Activated B cell treated with CpG ODN at 0.5 μM for 24 hours (primary cell): ENCODE measurements around the gene THSD4. TPM values are rescaled to one million over a fixed set of nuclear protein-coding genes. Genes with fewer than 3 reads are reported as not detected.

ENCODE experiments used
- ATAC-seq: fragments of 200-7000 bp; cut with Tn5 transposase; one replicate; pipeline ENCODE4 v1.10.0; 2021; ENCODE audit warnings: low read depth, mild to moderate bottlenecking, moderate library complexity
- CTCF ChIA-PET: fragments of 350-600 bp; sonication (Branson Sonifier 250); formaldehyde crosslinking; loops from one replicate; lab custom pipeline; 2021; ENCODE audit warnings: antibody characterized with exemption; lab: Charles Lee
- POLR2A ChIA-PET: fragments of 350-600 bp; sonication (Branson Sonifier 250); formaldehyde crosslinking; loops from one replicate; lab custom pipeline; 2021; ENCODE audit warnings: antibody characterized with exemption; lab: Charles Lee
- DNase-seq: peaks from one replicate; pipeline ENCODE4 v3.0.0; 2022
- H3K27ac Mint-ChIP-seq: one replicate; pipeline ENCODE4 v1.8.0; 2020; ENCODE audit warnings: mixed read lengths
- H3K27me3 Mint-ChIP-seq: one replicate; pipeline ENCODE4 v1.8.0; 2021; ENCODE audit warnings: mixed read lengths
- H3K36me3 Mint-ChIP-seq: one replicate; pipeline ENCODE4 v1.8.0; 2021; ENCODE audit warnings: low read depth, mixed read lengths
- H3K4me1 Mint-ChIP-seq: one replicate; pipeline ENCODE4 v1.8.0; 2021; ENCODE audit warnings: mixed read lengths
- H3K4me3 Mint-ChIP-seq: one replicate; pipeline ENCODE4 v1.8.0; 2020; ENCODE audit warnings: mild to moderate bottlenecking, mixed read lengths
- H3K9me3 Mint-ChIP-seq: one replicate; pipeline ENCODE4 v1.8.0; 2020; ENCODE audit warnings: mixed read lengths
- CTCF ChIP-seq: fragments of 200-600 bp; IDR thresholded peaks from one replicate; pipeline ENCODE4 v1.8.0; 2022; ENCODE audit warnings: antibody characterized with exemption, mild to moderate bottlenecking
- intact Hi-C: fragments of 100-400 bp; cut with micrococcal nuclease; formaldehyde crosslinking; loops from one replicate; pipeline ENCODE4 v1.15.1; 2024
- total RNA-seq: library from RNA; stranded (reverse); gene quantifications from 2 replicates; pipeline ENCODE4 v1.2.3, GENCODE V29; 2022

Gene THSD4
- total RNA-seq, 1 donor from 2014 or later: not detected

- Mint-ChIP-seq H3K4me1 (no peaks in the 10 kb centered on the region), H3K27me3 (peaks cover under 1% of the 10 kb centered on the region), H3K36me3 (no peaks in the 10 kb centered on the region), H3K27ac (no peak overlapping the region), H3K9me3 (peaks cover 7% of the 10 kb centered on the region), H3K4me3 (no peak overlapping the region)
- ATAC-seq (no peak), DNase-seq (no peak)
- POLR2A ChIA-PET: no interaction called here
- intact Hi-C loops: no loop called here
- CTCF ChIA-PET: no interaction called here
- no peak for TF ChIP-seq CTCF
Observed at GRCh38 chr15:71643918-71644317, 528.6 kb downstream of the THSD4 start.

- TF ChIP-seq CTCF: no peak
- H3K27ac Mint-ChIP-seq: no peak overlapping the region
- no peaks in the 10 kb centered on the region for H3K4me1 Mint-ChIP-seq
- no peaks in the 10 kb centered on the region for H3K36me3 Mint-ChIP-seq
- ChIA-PET CTCF (no interaction called here), POLR2A (no interaction called here)
- DNase-seq (no peak), ATAC-seq (no peak)
- H3K9me3 Mint-ChIP-seq: peaks cover 7% of the 10 kb centered on the region
- no peak overlapping the region for H3K4me3 Mint-ChIP-seq
- no peaks in the 10 kb centered on the region for H3K27me3 Mint-ChIP-seq
- intact Hi-C loops: no loop called here
Observed at GRCh38 chr15:71646767-71647486, 531.7 kb downstream of the THSD4 start.

DNA sequence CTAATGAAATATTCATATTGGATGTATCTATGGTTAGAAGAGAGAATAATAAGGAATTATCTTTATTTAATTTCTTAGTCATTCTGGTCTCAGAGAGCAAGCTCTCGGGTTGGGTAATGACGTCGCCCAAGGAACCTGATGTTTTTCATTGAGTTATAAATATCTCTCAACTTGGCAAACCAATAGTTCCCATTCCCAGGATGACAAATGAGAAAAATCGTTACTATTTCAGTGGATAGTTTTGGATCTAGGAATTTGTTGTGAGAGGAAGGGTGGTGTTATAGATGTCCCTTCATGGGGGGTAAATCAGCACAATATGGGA lies 532.2 kb downstream of the THSD4 start:
- ATAC-seq (no peak), DNase-seq (no peak)
- intact Hi-C loops: no loop called here
- Mint-ChIP-seq H3K4me1 (no peaks in the 10 kb centered on the region), H3K27ac (no peak overlapping the region), H3K4me3 (no peak overlapping the region), H3K9me3 (peaks cover 7% of the 10 kb centered on the region), H3K27me3 (no peaks in the 10 kb centered on the region), H3K36me3 (no peaks in the 10 kb centered on the region)
- ChIA-PET POLR2A (no interaction called here), CTCF (no interaction called here)
- TF ChIP-seq CTCF: no peak

- intact Hi-C loops: no loop called here
- Mint-ChIP-seq H3K27ac (no peak overlapping the region), H3K36me3 (no peaks in the 10 kb centered on the region), H3K4me3 (no peak overlapping the region), H3K9me3 (peaks cover 7% of the 10 kb centered on the region), H3K4me1 (no peaks in the 10 kb centered on the region), H3K27me3 (no peaks in the 10 kb centered on the region)
- TF ChIP-seq CTCF: no peak
- ATAC-seq (no peak), DNase-seq (no peak)
- POLR2A ChIA-PET: no interaction called here
- CTCF ChIA-PET: interaction anchor here (0.7 kb wide), 1 partner anchor 625 kb away, joined by 3 read pairs; no protein-coding TSS in a partner anchor
Observed at GRCh38 chr15:71648095-71648494, 532.8 kb downstream of the THSD4 start.

GRCh38 chr15:71649894-71650293 lies 534.6 kb downstream of the THSD4 start:
- Mint-ChIP-seq H3K27ac (no peak overlapping the region), H3K4me3 (no peak overlapping the region), H3K27me3 (no peaks in the 10 kb centered on the region), H3K36me3 (no peaks in the 10 kb centered on the region), H3K4me1 (no peaks in the 10 kb centered on the region), H3K9me3 (peaks cover 7% of the 10 kb centered on the region)
- no peak for TF ChIP-seq CTCF
- DNase-seq (no peak), ATAC-seq (no peak)
- ChIA-PET CTCF (interaction anchor here (0.7 kb wide), 1 partner anchor 41 kb away, joined by 3 read pairs; no protein-coding TSS in a partner anchor), POLR2A (no interaction called here)
- intact Hi-C loops: loop anchor here (10.0 kb wide), 1 partner anchor 205 kb away; no protein-coding TSS in a partner anchor
